HG03558 (cell line): Measurements from ENCODE around the gene SLAMF1.
"Not testable (repeated sequence)": the region's sequence is repeated elsewhere in the genome, so short reads cannot be mapped to it uniquely, and the experiment has no call there.

ENCODE experiments used
- ATAC-seq: cut with Tn5 transposase; IDR thresholded peaks from one replicate; pipeline ENCODE4 v1.9.1; 2021; ENCODE audit warnings: moderate number of reproducible peaks; ENCODE audit not compliant: unreplicated experiment; ENCODE audit errors: extremely low read depth

SLAMF1 gene

GRCh38 chr1:160641323-160642280 is 5.2 kb downstream of the SLAMF1 start:
- no peak for ATAC-seq

DNA sequence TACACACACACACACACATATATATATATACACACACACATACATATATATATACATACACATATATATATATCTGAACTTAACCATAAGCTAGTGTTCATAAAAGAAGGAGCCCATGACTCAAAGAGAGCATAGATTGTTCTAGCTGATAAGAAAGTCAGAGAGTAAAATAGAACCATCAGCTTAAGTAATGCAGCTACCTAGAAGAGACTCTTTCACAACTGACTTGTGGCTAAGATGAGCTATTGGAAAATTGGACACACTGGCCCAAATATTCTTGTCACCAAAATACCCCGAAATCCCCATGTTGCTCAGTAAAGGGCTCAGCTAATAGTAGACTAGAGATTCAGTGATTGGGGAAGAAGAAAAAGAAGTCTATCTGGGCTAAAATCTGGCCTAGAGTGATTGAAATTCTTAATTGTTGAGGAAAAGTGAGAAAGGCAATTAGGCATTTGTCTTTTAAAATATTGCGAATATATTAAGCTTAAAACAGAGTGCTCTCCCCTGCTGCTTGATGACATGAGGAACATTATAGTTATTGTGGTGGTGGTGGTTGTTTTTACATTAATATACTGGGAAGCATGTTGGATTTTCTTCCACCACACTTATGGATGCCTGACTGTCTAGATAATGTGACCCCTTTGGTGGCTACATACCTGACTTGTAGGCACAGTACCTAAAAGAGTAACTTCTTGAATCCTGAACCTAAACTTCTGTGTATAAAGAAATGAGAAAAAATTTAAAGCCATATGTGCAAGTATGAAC is 6.3 kb downstream of the SLAMF1 start:
- ATAC-seq, result no peak

DNA sequence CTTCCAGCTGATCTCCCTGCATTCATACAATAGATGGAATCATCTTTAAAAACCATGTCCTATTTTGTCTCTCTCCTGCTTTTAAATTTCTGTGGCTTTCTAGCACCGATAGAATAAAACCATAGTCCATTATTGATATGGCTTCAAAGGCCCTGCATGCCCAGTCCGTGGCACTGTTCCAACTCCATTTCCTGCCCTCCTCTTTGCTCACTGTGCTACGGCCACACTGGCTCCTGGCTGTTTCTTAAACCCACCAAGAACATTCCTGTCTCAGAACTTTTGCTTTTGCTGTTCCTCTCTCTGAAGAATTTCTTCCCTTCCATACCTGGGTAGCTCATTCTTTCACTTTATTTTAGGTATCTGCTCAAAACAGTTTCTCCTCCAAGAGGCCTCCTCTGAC is 7.2 kb downstream of the SLAMF1 start:
- ATAC-seq, result no peak

DNA sequence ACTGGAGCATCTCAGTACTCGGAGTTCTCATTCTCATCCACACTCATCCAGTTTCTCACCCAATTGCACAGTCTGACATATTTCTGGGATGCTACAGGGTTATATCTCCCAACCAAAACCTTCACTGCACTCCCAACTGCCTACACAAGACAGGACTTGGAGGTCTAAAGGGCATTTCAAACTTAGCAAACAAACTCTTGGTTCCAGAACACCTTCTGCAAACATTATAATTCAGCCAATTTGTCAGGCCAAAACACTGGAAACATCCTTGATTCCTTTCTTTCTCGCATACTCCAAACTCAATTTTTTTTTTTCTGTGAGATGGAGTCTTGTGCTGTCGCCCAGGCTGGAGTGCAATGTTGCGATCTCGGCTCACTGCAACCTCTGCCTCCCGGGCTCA is 7.9 kb downstream of the SLAMF1 start:
- no peak for ATAC-seq

GRCh38 chr1:160638540-160638857 is 8.3 kb downstream of the SLAMF1 start:
- no peak for ATAC-seq

DNA sequence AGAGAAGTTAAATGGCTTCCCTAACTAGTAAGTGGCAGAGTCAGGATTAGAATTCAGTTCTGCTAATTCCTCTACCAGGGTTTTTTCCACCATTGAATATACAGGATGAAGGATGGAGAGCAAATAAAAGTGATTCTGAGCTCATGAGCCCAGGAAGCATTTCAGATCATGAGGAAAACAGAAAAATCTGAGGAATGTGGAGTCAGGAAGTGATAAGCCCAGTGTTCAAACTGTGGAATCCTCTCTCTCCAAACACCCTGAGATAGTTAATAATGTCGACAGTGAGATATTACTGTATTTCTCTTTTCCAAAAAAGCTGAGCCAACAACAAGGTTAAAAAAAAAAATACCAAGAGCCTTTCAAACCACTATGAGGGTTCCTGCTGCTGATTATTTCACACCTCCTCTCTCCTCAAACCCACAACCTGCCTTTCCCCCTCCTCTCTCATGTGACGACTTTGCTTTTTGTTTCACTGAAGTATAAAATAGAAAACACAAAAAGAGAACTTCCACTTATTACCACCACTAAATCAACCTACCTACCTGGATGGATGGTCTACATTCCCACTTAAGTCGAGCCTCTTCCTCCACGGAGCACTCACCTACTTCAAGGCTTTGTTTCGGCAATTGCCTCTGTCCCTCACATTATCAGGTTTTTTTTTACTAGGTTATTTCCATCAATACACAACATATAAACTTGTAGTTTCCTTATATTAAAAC is 8.9 kb downstream of the SLAMF1 start:
- no peak for ATAC-seq

DNA sequence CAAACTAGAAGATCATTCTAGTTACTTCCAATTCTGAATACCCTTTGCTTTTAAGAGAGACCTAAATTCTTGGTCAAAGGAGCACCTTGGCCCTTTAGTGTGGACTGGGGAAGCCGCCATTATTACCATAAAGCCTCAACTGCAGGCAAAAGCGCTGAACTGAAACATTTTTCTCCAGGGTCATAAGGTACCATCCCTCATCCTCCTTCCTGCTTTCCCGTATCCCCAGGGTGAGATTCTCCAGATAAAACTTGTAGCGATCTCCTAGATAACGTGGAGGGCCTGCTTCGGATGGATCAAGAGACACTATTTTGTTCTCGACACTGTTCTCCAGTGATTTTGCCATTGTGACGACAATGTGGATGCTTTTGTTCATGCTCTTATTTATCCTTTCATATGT is 9.8 kb downstream of the SLAMF1 start:
- no peak for ATAC-seq

DNA sequence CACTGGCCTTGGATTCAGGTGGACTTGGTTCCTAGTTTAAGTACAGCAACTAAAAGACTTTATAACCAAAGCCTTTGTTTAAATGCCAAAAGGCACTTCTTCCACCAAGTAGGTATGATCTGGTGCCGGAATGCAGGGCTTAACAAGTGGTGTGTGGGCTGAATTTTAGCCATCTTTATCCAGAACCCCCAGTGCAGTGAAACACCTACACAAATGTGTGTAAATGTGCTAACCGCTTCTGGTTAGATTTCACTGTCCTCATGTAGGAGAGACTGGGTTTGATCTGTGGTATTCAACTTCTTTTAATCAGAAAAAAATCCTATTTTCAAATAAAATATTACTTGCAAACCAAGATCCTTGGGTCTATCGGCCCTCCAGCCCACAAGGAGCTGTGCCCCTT is 10.3 kb downstream of the SLAMF1 start:
- ATAC-seq, result no peak

GRCh38 chr1:160636076-160636475 is 10.8 kb downstream of the SLAMF1 start:
- no peak for ATAC-seq

- no peak for ATAC-seq
Observed at GRCh38 chr1:160634543-160635491, 12.0 kb downstream of the SLAMF1 start.

DNA sequence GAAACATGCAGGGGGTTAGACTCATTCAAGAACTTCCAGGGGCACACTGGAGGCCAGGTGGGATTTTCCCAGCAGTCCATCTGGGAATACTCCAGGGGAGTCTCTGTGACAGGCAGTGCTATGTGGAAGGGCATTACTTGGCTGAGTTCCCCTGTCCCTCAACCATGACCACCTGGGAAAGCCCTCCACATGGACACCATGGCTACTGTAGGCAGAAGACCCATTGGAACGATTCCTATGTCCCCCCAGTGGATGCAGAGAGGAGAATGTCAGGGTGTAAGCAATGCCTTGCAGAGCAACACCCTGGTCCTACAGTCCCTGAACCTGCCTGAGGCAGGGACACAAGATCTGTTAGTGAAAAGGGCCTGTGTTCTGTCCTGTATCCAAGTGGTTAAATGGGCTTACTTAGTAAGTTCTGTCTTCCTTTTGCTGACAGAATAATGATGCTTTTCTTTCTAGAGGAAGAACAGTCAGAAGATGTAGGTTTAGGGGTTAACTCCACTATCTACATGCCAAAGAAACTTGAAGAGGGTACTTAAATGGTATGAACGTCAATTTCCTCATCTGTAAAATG is 13.4 kb downstream of the SLAMF1 start:
- ATAC-seq, result no peak

GRCh38 chr1:160631983-160632625 is 14.7 kb downstream of the SLAMF1 start:
- ATAC-seq, result no peak

DNA sequence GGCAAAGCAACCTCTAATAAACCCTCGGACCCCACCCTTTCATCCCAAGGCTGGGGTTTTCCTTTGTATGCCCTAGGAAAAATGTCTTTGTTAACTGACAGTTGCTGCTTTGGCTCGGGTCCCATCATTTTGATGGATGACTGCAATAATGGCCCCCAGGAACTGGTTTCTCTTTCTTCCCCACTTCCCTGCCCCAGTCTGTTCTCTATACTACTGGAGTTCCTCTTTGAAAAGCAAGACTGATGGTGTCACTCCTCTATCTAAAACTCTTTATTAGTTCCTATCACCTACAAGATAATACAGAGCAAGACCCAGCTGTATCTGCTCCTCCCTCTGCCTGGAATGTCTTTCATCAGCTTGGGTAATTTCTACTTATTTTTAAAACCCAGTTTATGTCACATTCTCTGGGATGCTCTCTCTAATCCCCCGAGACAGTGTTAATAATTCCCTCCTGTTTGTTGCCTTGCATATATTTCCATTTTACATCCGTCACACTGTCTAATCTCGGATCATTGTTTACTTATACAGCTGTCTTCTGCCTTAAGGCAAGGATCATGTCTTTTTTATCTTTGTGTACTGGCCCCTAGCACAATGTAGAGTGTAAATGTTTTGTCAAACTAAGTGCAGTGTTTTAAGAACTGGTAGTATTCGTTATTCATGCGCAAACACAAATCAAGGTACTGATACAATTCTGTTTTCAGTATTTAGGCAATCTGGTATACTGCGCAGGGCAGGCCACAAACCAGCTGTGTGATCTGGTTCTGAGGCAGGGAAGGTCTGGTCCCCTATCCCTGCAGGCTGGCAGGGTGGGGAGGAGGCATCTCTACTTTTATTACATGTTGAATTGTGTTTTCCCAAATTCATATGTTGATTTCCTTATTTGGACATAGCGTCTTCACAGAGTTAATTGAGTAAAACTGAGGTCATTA is 16.1 kb downstream of the SLAMF1 start:
- no peak for ATAC-seq

- ATAC-seq, result no peak
Observed at GRCh38 chr1:160629286-160630210, 17.3 kb downstream of the SLAMF1 start.

GRCh38 chr1:160628799-160629263 is 18.0 kb downstream of the SLAMF1 start:
- ATAC-seq, result no peak

GRCh38 chr1:160627677-160628289 is 19.1 kb downstream of the SLAMF1 start:
- ATAC-seq, result not testable (repeated sequence)
